Measurements from ENCODE around the gene UGT1A6.

UGT1A6 gene

DNA sequence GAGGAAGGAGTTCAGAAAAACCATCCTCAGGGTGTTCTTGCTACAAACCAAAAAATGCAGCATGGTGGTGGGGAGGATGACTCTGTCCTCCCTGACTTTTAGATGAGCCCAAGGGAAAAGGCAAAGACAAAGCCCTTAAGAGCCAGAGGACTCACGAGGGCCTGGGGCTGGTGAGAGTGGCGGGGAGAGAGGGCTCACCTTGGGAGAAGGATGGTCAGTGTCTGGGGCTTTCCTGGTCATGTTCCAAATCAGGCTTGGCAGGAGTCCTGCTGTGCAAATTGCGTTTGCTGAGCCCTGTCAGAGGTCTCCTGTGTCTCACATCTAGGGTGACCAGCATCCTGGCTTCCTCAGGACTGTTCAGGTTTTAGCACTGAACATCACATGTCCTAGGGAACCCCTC is 72.1 kb downstream of the UGT1A6 start:
- TF ChIP-seq, protein P1, sequence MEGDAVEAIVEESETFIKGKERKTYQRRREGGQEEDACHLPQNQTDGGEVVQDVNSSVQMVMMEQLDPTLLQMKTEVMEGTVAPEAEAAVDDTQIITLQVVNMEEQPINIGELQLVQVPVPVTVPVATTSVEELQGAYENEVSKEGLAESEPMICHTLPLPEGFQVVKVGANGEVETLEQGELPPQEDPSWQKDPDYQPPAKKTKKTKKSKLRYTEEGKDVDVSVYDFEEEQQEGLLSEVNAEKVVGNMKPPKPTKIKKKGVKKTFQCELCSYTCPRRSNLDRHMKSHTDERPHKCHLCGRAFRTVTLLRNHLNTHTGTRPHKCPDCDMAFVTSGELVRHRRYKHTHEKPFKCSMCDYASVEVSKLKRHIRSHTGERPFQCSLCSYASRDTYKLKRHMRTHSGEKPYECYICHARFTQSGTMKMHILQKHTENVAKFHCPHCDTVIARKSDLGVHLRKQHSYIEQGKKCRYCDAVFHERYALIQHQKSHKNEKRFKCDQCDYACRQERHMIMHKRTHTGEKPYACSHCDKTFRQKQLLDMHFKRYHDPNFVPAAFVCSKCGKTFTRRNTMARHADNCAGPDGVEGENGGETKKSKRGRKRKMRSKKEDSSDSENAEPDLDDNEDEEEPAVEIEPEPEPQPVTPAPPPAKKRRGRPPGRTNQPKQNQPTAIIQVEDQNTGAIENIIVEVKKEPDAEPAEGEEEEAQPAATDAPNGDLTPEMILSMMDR (IDR thresholded peaks at IDR 0.05; ENCODE audit: extremely low read depth, missing control alignments) = no peak
- no peak for DNase-seq (ENCODE audit: low spot score)

DNA sequence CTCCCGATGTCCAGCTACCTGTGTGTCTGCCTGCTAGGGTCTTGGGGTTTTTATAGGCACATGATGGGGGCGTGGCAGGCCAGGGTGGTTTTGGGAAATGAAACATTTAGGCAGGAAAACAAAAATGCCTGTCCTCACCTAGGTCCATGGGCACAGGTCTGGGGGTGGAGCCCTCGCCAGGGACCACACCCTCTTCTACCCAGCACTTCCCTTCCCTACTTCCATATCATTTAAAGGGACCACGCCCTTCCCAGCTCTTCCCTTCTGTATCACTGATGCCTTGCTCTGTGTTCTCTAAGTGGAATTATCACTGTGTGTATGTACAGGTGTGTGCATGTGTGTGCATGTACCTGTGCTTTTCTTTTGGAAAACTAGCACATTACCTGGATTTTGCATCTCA is 73.7 kb downstream of the UGT1A6 start:
- no peak for DNase-seq (ENCODE audit: low spot score)
- TF ChIP-seq, protein P1 (IDR thresholded peaks at IDR 0.05; ENCODE audit: extremely low read depth, missing control alignments) = no peak

DNA sequence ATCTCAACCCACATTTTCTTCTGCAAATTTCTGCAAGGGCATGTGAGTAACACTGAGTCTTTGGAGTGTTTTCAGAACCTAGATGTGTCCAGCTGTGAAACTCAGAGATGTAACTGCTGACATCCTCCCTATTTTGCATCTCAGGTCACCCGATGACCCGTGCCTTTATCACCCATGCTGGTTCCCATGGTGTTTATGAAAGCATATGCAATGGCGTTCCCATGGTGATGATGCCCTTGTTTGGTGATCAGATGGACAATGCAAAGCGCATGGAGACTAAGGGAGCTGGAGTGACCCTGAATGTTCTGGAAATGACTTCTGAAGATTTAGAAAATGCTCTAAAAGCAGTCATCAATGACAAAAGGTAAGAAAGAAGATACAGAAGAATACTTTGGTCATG is 75.4 kb downstream of the UGT1A6 start:
- no peak for DNase-seq (ENCODE audit: low spot score)
- TF ChIP-seq, protein P1 (IDR thresholded peaks at IDR 0.05; ENCODE audit: extremely low read depth, missing control alignments) = no peak

DNA sequence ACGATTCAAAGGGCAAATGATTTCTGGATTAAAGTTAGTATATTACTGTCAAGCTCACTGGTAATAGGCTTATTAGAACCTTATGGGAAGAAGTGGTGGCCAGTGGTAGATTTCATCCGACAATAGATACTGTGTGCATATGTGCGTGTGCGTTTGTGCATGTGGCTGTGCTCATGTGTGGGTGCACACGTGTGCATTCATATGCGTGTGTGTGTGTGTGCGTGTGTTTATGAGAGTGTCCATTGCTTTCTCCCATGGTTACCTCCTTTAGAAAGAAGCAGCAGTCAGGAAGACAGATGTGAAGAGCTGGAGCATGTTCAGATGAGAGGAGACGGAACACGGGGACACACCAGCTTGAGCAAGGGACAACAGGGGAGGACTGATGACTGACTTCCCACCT is 76.6 kb downstream of the UGT1A6 start:
- DNase-seq (ENCODE audit: low spot score) = no peak
- TF ChIP-seq, protein P1 (IDR thresholded peaks at IDR 0.05; ENCODE audit: extremely low read depth, missing control alignments) = no peak

DNA sequence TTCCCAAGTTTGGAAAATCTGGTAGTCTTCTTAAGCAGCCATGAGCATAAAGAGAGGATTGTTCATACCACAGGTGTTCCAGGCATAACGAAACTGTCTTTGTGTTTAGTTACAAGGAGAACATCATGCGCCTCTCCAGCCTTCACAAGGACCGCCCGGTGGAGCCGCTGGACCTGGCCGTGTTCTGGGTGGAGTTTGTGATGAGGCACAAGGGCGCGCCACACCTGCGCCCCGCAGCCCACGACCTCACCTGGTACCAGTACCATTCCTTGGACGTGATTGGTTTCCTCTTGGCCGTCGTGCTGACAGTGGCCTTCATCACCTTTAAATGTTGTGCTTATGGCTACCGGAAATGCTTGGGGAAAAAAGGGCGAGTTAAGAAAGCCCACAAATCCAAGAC is 79.5 kb downstream of the UGT1A6 start:
- no peak for DNase-seq (ENCODE audit: low spot score)
- TF ChIP-seq, protein P1 (IDR thresholded peaks at IDR 0.05; ENCODE audit: extremely low read depth, missing control alignments) = no peak

DNA sequence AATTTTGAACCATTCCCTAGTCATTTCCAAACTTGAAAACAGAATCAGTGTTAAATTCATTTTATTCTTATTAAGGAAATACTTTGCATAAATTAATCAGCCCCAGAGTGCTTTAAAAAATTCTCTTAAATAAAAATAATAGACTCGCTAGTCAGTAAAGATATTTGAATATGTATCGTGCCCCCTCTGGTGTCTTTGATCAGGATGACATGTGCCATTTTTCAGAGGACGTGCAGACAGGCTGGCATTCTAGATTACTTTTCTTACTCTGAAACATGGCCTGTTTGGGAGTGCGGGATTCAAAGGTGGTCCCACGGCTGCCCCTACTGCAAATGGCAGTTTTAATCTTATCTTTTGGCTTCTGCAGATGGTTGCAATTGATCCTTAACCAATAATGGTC is 79.9 kb downstream of the UGT1A6 start:
- DNase-seq (ENCODE audit: low spot score) = no peak
- TF ChIP-seq, protein P1 (IDR thresholded peaks at IDR 0.05; ENCODE audit: extremely low read depth, missing control alignments) = no peak

DNA sequence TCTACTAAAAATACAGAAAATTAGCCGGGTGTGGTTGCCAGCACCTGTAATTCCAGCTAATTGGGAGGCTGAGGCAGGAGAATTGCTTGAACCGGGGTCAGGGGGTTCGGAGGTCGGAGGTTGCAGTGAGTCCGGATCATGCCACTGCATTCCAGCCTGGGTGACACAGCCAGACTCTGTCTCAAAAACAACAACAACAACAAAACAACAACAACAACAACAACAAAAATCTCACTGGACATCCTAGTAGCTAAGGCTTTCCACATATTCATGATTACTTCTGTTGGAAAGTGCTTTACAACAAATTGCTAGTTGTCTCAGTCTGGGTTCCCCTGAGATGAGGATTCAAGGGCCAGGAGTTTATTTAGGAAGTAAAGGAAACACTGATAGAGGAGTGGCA is 81.2 kb downstream of the UGT1A6 start:
- TF ChIP-seq, protein P1 (IDR thresholded peaks at IDR 0.05; ENCODE audit: extremely low read depth, missing control alignments) = no peak
- no peak for DNase-seq (ENCODE audit: low spot score)

All from GM20000 (cell line).